Activated CD4-positive, alpha-beta T cell treated with anti-CD3 and anti-CD28 coated beads, Interleukin-2, amount 50 U/mL, for 16 hours (primary cell): ENCODE data around the gene GIT2.
A peak's percentile ranks its signal among the peaks of the same experiment; 100 is the strongest.
"Not testable (repeated sequence)": the region's sequence is repeated elsewhere in the genome, so short reads cannot be mapped to it uniquely, and the experiment has no call there.

Experiments
- DNase-seq: peaks from one replicate; pipeline ENCODE4 v3.0.0-alpha.2; 2020

Gene GIT2

DNA sequence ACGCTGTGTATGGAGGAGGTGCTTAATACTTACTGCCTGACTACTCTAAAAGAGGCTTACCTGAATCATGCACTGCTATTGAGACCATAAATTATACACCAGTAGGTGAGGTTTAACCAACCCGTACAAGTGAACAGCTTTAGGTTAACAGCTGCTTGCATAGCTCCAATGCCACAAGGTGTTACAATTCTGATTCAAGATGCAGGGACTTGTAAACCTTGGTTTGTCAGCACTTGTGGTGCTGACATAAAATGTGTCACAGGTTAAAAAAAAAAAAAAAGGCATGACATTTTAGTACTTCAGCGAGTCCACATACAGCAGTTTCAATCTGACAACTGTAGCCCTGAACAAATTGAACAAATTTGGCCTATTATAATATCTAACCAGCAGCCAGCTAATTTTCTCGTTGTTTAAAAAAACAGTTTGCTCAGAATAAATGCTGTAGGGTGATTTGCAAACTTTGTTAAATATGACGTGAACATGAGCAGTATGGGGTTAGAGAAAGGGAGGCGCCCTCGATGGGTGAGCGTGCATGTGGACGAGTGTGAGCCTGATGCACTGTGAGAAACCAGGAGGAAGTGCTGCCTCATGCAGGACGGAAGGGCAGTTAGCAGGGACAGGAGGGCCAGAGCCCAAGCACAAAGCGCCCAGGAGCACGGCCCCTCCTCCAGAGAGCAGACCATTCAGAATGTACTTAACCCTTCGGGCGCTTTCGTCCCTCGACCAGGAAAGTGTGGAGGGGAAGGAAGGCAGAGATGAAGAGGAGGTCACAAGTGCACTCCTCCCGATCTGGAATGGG is 51.4 kb downstream of the GIT2 start:
- DNase-seq, result no peak

GRCh38 chr12:109943811-109944210 is 52.4 kb downstream of the GIT2 start:
- no peak for DNase-seq

DNA sequence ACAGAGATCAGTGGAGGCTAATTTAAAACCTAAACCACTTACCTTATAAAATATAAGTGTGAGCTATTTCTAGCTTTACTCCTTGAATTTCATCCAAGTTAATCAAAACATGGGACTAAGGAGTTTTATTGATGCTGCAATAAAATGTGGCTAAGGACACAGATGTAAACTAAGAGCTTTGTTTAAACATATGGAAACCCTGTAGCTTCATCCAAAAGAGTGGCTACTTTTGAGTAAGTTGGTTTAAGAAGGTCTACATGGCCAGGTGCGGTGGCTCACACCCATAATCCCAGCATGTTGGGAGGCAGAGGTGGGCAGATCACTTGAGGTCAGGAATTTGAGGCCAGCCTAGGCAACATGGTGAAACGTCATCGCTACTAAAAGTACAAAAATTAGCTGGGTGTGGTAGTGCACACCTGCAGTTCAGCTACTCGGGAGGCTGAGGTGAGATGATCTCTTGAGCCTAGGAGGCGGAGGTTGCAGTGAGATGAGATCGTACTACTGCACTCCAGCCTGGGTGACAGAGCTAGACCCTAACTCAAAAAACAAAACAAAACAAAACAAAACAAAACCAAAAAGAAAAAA is 55.7 kb downstream of the GIT2 start:
- DNase-seq, result no peak

- no peak for DNase-seq
Measured at GRCh38 chr12:109939504-109939903, 56.7 kb downstream of the GIT2 start.

GRCh38 chr12:109938947-109939346 is 57.2 kb downstream of the GIT2 start:
- no peak for DNase-seq

DNA sequence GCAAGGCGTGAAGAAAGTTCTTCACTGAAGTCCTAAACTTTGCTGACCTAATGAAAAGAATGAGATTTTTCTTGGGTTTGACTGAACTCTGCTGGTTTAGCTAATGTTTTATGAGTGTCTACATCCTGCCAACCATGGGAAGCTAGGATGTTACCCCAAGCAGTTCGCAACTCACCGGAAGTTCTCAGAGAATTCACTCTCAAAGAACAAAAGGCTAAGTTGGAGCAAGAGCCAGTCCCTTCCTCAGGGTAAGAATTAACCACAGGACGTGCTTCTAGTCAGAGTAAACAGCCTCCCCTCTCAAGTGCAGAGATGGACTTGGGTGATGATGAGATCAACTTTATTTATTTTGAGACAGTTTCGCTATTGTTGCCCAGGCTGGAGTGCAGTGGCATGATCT is 58.8 kb downstream of the GIT2 start:
- DNase-seq, result no peak

DNA sequence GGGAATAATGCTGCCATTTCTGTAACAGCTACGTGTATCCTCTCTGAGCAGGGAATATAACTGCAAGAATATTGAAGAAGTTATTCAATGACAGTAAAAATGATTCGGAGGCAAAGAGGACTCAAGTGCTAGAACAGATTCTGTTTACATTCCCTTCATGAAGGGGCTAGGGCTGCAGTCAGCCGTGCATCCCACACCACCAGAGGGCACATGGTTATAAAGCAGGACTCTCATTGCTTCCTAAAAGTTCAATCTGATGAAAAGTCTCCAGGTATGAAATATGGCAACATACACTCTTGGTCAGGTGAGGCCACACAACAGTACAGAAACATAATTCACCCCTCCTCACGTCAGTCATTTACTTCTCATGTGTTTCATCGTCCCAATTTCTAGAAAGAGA is 62.1 kb downstream of the GIT2 start:
- DNase-seq, result peak; percentile 10

- no peak for DNase-seq
Measured at GRCh38 chr12:109932878-109933503, 63.2 kb downstream of the GIT2 start.

DNA sequence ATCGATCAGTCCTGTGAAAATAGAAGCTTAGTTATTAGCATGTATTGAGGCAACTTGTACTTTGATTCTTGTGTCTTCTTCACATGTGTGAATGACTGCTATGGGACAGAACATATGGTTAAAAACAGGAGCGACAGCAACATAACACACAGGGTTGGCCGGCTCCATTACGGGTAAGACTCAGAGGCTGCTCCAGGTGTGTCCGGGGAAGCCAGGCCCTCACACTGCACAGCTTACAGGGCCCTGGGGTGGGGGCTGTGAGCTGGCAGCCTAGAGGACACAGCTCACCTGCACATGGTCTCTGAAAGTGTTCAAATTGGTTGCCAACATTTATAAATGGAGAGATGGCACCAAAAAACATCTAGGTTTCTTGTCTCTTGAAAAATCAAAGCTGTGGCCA is 65.0 kb downstream of the GIT2 start:
- DNase-seq, result no peak

GRCh38 chr12:109930028-109930800 is 66.0 kb downstream of the GIT2 start:
- DNase-seq, result no peak

- not testable (repeated sequence) for DNase-seq
Measured at GRCh38 chr12:109929326-109929725, 66.8 kb downstream of the GIT2 start.

- no peak for DNase-seq
Measured at GRCh38 chr12:109928058-109928656, 68.0 kb downstream of the GIT2 start.

DNA sequence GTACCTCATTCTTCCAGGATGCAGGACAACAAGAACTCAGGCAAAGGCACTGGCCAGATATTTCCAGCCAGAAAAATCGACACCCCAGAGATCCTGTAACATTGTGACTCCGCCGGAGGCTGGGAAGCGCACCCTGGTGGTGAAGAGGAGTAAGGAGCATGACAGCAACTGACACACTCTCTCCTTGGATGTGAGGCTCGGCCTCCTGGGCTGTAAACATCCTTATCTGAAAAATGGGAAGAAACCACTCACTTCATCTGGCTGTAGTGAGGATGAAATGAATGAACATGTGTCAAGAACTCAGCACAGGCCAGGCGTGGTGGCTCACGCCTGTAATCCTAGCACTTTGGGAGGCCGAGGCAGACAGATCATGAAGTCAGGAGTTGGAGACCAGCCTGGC is 68.5 kb downstream of the GIT2 start:
- DNase-seq, result peak; percentile 46

DNA sequence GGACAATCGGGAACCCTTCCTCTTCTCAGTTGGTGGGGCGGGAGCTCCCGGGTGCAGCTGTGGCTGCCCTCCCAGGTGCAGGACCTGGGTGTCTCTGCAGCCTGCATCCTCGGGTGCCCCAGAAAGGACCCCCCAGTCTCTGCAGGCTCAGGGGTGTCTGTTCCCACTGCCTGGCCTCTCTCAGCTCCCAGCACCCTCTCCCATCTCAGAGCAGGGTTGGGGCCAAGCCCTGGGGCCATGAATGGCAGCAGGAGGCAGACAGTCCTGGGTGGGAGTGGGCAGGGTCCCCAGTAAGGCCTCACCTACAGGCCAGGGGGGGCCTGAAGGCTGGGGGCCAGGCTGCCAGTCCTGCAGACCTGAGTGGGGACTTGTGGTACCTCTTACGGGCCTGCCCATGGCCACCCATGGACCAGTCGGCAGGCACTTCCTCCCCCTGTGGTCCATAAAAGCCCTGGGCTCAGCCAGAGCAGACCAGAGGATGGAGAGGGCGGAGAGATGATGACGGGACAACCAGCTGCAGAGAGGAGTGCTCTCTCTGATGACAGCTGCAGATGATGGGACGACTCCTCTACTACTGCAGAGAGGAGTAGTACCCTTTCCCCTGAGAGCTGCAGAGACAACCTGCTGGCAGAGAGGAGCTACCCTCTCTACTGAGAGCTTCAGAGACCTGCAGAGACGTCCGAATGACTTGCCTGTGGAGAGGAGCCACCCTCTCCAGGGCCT is 69.5 kb downstream of the GIT2 start:
- DNase-seq, result no peak

GRCh38 chr12:109926016-109926415 is 70.2 kb downstream of the GIT2 start:
- no peak for DNase-seq

GRCh38 chr12:109925185-109925840 is 70.9 kb downstream of the GIT2 start:
- no peak for DNase-seq

DNA sequence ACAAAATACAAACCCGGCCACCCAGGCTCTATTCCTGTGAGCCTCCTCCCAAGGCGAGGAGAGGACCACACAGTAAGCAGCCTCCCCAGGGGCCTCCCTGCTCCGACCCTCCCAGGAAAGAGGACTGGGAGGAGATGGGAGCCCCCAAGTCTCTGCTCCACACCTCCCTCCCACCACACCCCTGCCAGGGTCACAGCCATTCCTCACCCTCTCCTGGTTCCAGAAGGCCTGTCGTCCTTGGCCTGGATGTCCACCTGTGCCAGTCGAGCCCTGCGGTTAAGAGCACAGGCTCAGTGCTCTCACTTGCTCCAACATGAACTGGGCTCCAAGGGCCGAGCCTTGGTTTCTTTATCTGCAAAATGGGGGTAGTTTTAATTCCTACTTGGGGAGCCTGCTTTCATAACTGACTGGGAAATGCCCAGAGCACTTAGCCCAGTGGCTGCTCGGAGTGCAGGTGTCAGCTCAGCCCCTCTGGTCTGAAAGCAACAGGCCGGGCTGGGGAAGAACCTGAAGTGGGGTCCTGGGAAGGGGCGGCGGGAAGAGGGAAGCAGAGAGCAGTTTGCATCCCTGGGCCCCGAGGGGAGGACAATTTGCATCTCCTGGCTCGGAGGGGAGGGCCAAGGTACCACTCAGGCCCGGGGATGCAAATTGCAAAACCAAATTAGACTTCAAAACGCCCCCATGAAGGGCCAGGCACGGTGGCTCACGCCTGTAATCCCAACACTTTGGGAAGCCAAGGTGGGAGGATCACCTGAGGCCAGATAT is 72.5 kb downstream of the GIT2 start:
- no peak for DNase-seq

DNA sequence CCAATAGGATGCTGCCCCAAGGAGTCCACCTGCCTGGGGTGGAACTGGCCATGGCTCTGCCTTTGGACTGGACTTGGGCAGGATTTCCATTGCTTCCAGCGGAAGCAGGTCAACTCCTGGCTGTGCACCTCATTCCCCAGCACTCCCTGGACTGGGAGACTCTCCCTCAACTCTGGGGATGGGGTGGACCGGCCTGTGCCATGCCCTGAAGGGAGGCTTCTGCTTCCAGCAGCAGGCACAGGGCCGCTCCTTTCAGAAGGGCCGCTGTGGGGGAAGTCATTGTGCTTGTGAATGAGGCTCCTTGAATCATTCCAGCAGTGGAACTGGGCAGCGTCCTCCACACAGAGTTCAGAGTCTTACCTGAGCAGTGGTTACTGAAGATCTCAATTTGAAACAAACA is 73.1 kb downstream of the GIT2 start:
- DNase-seq, result no peak

DNA sequence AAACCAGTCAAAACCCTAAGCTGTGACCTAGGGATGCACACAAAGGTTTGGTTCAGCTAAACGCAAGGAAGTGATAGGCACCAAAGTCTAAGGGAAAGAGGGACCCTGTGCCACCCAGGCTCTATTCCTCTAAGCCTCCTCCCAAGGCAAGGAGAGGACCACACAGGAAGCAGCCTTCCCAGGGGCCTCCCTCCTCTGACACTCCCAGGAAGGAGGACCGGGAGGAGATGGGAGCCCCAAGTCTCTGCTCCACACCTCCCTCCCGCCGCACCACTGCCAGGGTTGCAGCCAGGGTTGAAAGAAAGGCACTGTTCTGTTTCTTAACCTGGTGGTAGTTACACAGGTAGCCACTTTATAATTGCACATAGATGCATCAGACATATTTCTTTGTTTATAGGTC is 74.2 kb downstream of the GIT2 start:
- no peak for DNase-seq

- no peak for DNase-seq
Measured at GRCh38 chr12:109920261-109920780, 75.8 kb downstream of the GIT2 start.

DNA sequence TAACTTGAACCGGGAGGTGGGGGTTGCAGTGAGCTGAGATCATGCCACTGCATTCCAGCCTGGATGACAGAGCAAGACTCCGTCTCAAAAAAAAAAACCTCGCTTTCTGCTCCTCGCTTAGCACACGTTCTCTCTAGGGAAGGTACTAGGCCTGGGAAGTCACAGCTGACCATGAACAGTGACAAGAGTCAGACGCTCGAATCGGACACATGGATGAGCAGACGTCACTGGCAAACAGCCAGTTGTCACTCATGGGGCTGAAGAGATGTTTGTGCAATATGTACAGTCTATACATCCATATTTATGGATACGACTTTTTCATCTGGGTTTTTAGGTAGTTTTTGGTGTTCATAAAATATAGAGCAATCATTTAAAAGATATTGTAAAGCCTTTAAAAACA is 76.7 kb downstream of the GIT2 start:
- DNase-seq, result no peak
